Natural killer cell (primary cell): ENCODE data around the gene PPM1D. TPM values are rescaled to one million over a fixed set of nuclear protein-coding genes. Genes with fewer than 3 reads are reported as not detected.

Experiments used
- ATAC-seq, 3 donors: fragments of 150-1000 bp in 2 of 3; fragments of 200-7000 bp in 1 of 3; cut with Tn5 transposase; 1 replicate in 1 of 3; 2 replicates in 2 of 3; pipeline ENCODE4 v1.10.0; 2021; ENCODE audit warnings: mild to moderate bottlenecking in 2 of 3, moderate library complexity in 2 of 3
- DNase-seq, 2 donors: peaks; one replicate each; pipeline versions ENCODE4 v3.0.0 to v3.0.0-alpha.2; 2013 to 2021; ENCODE audit warnings: mixed read lengths in 1 of 2
- H3K27ac ChIP-seq: one replicate; pipeline ENCODE4 v1.5.1; 2013; ENCODE audit warnings: mild to moderate bottlenecking, low read length
- H3K27me3 ChIP-seq: one replicate; pipeline ENCODE4 v1.6.1; 2013; ENCODE audit warnings: low read length; ENCODE audit not compliant: control insufficient read depth, insufficient read depth
- H3K36me3 ChIP-seq: one replicate; pipeline ENCODE4 v1.6.1; 2013; ENCODE audit warnings: low read length; ENCODE audit not compliant: control insufficient read depth, insufficient read depth
- H3K4me1 ChIP-seq: one replicate; pipeline ENCODE4 v1.6.1; 2013; ENCODE audit warnings: low read length; ENCODE audit not compliant: control insufficient read depth, insufficient read depth
- H3K4me3 ChIP-seq: one replicate; pipeline ENCODE4 v1.5.1; 2013; ENCODE audit warnings: low read length
- H3K9me3 ChIP-seq: one replicate; pipeline ENCODE4 v1.6.1; 2013; ENCODE audit warnings: low read length; ENCODE audit not compliant: control insufficient read depth, insufficient read depth
- H3K27ac Mint-ChIP-seq, 2 donors: one replicate each; pipeline ENCODE4 v1.8.0; 2022; ENCODE audit warnings: mild to moderate bottlenecking in 2 of 2, mixed read lengths in 2 of 2, moderate library complexity in 1 of 2
- H3K27me3 Mint-ChIP-seq, 2 donors: one replicate each; pipeline ENCODE4 v1.8.0; 2022; ENCODE audit warnings: low read depth in 2 of 2, mixed read lengths in 2 of 2
- H3K36me3 Mint-ChIP-seq: one replicate; pipeline ENCODE4 v1.8.0; 2022; ENCODE audit warnings: mixed read lengths
- H3K4me1 Mint-ChIP-seq, 2 donors: one replicate each; pipeline ENCODE4 v1.8.0; 2022; ENCODE audit warnings: mixed read lengths in 2 of 2
- H3K4me3 Mint-ChIP-seq: one replicate; pipeline ENCODE4 v1.8.0; 2022; ENCODE audit warnings: mild to moderate bottlenecking, moderate library complexity, mixed read lengths
- H3K9me3 Mint-ChIP-seq, 2 donors: one replicate each; pipeline ENCODE4 v1.8.0; 2022; ENCODE audit warnings: mixed read lengths in 2 of 2
- WGBS: methylation state at CpG from one replicate; pipeline ENCODE4 v1.1.7; 2013; ENCODE audit warnings: missing lambda C conversion rate; ENCODE audit not compliant: insufficient coverage; 5-methylcytosine and 5-hydroxymethylcytosine counted together
- intact Hi-C: fragments of 100-400 bp; cut with micrococcal nuclease; formaldehyde crosslinking; loops from one replicate; pipeline ENCODE4 v1.14.2; 2022
- total RNA-seq, 4 donors: library from RNA; stranded (reverse); fragments of 120-200 nt in 1 of 4; gene quantifications; one replicate each; pipeline versions ENCODE4 v1.2.3 to v1.2.4, GENCODE V29; 2013 to 2022
- TF ChIP-seq, protein P1 (sequence below): fragments of 200-600 bp; IDR thresholded peaks from one replicate; pipeline ENCODE4 v1.8.0; 2022; ENCODE audit warnings: antibody characterized with exemption

The PPM1D gene
- total RNA-seq, 3 donors from 2014 or later (not counting 1 experiment from before 2014, with no cell fraction given): 22.8 to 31.6 (median 27.9) TPM

DNA sequence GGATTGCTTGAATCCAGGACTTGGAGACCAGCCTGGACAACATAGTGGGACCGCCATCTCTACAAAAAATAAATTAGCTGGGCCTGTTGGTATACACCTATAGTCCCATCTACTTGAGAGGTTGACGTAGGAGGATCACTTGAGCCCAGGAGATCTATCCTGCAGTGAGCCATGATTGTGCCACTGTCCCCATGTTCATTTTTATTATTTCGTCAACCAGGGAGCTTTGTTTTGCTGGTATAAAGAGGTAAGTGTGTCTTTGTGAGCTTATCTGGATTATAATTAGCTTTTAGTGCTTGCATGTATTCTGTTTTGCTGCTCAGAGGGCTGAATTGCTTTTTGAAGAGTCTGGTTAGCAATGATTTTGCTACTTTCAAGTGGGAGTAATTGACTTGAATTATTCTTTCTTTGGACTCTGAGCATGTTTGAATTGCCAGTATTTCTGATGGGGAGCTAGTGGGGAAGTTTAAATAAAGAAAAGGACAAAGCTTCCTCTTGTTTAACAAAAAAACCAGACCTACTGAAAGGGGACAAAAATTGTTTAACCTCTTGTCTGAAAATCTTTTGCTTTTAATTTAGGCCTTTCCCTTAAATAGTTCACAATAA, 46.0 kb downstream of the PPM1D start:
- peak overlapping the region in 1 of 2 donors; percentile 37 for H3K27ac Mint-ChIP-seq
- peaks cover 11% of the 10 kb centered on the region for H3K36me3 Mint-ChIP-seq
- Histone ChIP-seq H3K4me3 (no peak overlapping the region), H3K4me1 (no peaks in the 10 kb centered on the region), H3K9me3 (no peaks in the 10 kb centered on the region), H3K36me3 (peaks cover 23% of the 10 kb centered on the region), H3K27ac (no peak overlapping the region), H3K27me3 (no peaks in the 10 kb centered on the region)
- H3K9me3 Mint-ChIP-seq: no peaks in the 10 kb centered on the region
- 98% methylated on average over 3 of the region's 3 CpGs for WGBS
- H3K4me3 Mint-ChIP-seq: no peak overlapping the region
- peaks cover 3 to 31% of the 10 kb centered on the region in 2 donors for H3K4me1 Mint-ChIP-seq
- ATAC-seq: no peak
- DNase-seq: no peak
- TF ChIP-seq, protein P1, sequence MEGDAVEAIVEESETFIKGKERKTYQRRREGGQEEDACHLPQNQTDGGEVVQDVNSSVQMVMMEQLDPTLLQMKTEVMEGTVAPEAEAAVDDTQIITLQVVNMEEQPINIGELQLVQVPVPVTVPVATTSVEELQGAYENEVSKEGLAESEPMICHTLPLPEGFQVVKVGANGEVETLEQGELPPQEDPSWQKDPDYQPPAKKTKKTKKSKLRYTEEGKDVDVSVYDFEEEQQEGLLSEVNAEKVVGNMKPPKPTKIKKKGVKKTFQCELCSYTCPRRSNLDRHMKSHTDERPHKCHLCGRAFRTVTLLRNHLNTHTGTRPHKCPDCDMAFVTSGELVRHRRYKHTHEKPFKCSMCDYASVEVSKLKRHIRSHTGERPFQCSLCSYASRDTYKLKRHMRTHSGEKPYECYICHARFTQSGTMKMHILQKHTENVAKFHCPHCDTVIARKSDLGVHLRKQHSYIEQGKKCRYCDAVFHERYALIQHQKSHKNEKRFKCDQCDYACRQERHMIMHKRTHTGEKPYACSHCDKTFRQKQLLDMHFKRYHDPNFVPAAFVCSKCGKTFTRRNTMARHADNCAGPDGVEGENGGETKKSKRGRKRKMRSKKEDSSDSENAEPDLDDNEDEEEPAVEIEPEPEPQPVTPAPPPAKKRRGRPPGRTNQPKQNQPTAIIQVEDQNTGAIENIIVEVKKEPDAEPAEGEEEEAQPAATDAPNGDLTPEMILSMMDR: no peak
- intact Hi-C loops: no loop called here
- no peaks in the 10 kb centered on the region for H3K27me3 Mint-ChIP-seq

DNA sequence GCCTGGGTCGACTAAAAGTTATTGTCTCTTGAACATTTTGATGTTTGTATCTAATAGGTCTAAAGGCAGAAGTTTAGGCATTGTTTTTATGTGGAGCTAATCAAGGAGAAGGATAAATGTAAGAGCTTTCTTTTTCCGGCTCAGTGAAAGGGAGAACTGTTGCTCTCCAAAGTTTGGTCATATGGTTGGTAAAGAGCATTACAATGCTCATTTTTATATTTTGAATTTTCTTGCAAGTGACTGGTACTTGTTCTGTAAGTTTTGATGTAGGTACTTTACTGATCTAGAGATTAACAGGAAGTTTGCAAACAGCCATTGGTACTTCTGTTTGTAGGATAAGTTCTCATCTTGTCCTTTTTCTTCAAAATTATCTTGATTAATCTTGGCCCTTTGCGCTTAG, 46.7 kb downstream of the PPM1D start:
- WGBS: 89% methylated on average over 2 of the region's 3 CpGs
- DNase-seq: no peak
- H3K4me3 Mint-ChIP-seq: no peak overlapping the region
- H3K4me1 Mint-ChIP-seq: peaks cover 3 to 28% of the 10 kb centered on the region in 2 donors
- H3K36me3 Mint-ChIP-seq: peaks cover 11% of the 10 kb centered on the region
- Histone ChIP-seq H3K4me1 (no peaks in the 10 kb centered on the region), H3K4me3 (no peak overlapping the region), H3K27ac (no peak overlapping the region), H3K36me3 (peaks cover 25% of the 10 kb centered on the region), H3K9me3 (no peaks in the 10 kb centered on the region), H3K27me3 (no peaks in the 10 kb centered on the region)
- H3K27me3 Mint-ChIP-seq: no peaks in the 10 kb centered on the region
- H3K9me3 Mint-ChIP-seq: no peaks in the 10 kb centered on the region
- TF ChIP-seq, protein P1: no peak
- intact Hi-C loops: no loop called here
- no peak for ATAC-seq
- peak overlapping the region in 1 of 2 donors; percentile 37 for H3K27ac Mint-ChIP-seq

DNA sequence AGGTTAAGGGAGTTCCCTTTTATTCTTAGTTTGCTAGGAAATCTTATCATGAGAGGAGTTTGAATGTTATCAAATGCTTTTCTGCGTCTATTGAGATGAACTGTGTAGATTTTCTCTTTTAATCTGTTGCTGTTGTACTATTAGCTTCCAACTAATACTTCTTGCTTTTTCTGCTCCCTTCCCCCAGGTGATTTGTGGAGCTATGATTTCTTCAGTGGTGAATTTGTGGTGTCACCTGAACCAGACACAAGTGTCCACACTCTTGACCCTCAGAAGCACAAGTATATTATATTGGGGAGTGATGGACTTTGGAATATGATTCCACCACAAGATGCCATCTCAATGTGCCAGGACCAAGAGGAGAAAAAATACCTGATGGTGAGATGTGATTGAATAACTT, 47.7 kb downstream of the PPM1D start:
- no peak for ATAC-seq
- intact Hi-C loops: no loop called here
- Mint-ChIP-seq H3K4me3 (no peak overlapping the region), H3K36me3 (peaks cover 11% of the 10 kb centered on the region), H3K27ac (no peak overlapping the region), H3K27me3 (no peaks in the 10 kb centered on the region), H3K9me3 (no peaks in the 10 kb centered on the region), H3K4me1 (peaks cover 13 to 34% of the 10 kb centered on the region in 2 donors)
- no peak for DNase-seq
- Histone ChIP-seq H3K4me1 (no peaks in the 10 kb centered on the region), H3K27me3 (no peaks in the 10 kb centered on the region), H3K4me3 (no peak overlapping the region), H3K27ac (no peak overlapping the region), H3K9me3 (no peaks in the 10 kb centered on the region), H3K36me3 (peaks cover 25% of the 10 kb centered on the region)
- no CpG with 5 or more reads among the region's 1 CpG for WGBS
- TF ChIP-seq, protein P1: no peak
